ENCODE results near the gene DOK5. TPM values are rescaled to one million over a fixed set of nuclear protein-coding genes. Genes with fewer than 3 reads are reported as not detected.

The DOK5 gene
- total RNA-seq, 1 donor from 2014 or later = not detected

GRCh38 chr20:54650052-54650719 is 174.8 kb downstream of the DOK5 start:
- H3K36me3 ChIP-seq = no peaks in the 10 kb centered on the region
- intact Hi-C loops (cut with DNase I) = no loop called here
- H3K4me3 ChIP-seq = no peak overlapping the region
- no peak overlapping the region for H3K27ac ChIP-seq
- no peak for DNase-seq (ENCODE audit: low spot score in 2 of 2)
- no peaks in the 10 kb centered on the region for H3K27me3 ChIP-seq
- H3K4me1 ChIP-seq = no peaks in the 10 kb centered on the region
- no peaks in the 10 kb centered on the region for H3K9me3 ChIP-seq
- no peak for TF ChIP-seq CTCF (IDR thresholded peaks at IDR 0.05)

GRCh38 chr20:54651252-54651651 is 175.9 kb downstream of the DOK5 start:
- Histone ChIP-seq H3K27ac (no peak overlapping the region), H3K27me3 (no peaks in the 10 kb centered on the region), H3K4me1 (no peaks in the 10 kb centered on the region), H3K36me3 (no peaks in the 10 kb centered on the region), H3K4me3 (no peak overlapping the region), H3K9me3 (no peaks in the 10 kb centered on the region)
- intact Hi-C loops (cut with DNase I) = no loop called here
- DNase-seq (ENCODE audit: low spot score in 2 of 2) = no peak
- no peak for TF ChIP-seq CTCF (IDR thresholded peaks at IDR 0.05)

- H3K9me3 ChIP-seq = no peaks in the 10 kb centered on the region
- intact Hi-C loops (cut with DNase I) = no loop called here
- no peak for DNase-seq (ENCODE audit: low spot score in 2 of 2)
- no peak for TF ChIP-seq CTCF (IDR thresholded peaks at IDR 0.05)
- H3K27ac ChIP-seq = no peak overlapping the region
- no peaks in the 10 kb centered on the region for H3K27me3 ChIP-seq
- H3K4me1 ChIP-seq = no peaks in the 10 kb centered on the region
- no peaks in the 10 kb centered on the region for H3K36me3 ChIP-seq
- no peak overlapping the region for H3K4me3 ChIP-seq
Measured at GRCh38 chr20:54654450-54654849, 179.1 kb downstream of the DOK5 start.

GRCh38 chr20:54657268-54657826 is 182.0 kb downstream of the DOK5 start:
- intact Hi-C loops (cut with DNase I) = no loop called here
- Histone ChIP-seq H3K9me3 (no peaks in the 10 kb centered on the region), H3K27me3 (no peaks in the 10 kb centered on the region), H3K4me1 (no peaks in the 10 kb centered on the region), H3K27ac (no peak overlapping the region), H3K4me3 (no peak overlapping the region), H3K36me3 (no peaks in the 10 kb centered on the region)
- no peak for DNase-seq (ENCODE audit: low spot score in 2 of 2)
- TF ChIP-seq CTCF (IDR thresholded peaks at IDR 0.05) = no peak

GRCh38 chr20:54658525-54658924 is 183.1 kb downstream of the DOK5 start:
- Histone ChIP-seq H3K9me3 (no peaks in the 10 kb centered on the region), H3K27ac (no peak overlapping the region), H3K4me1 (no peaks in the 10 kb centered on the region), H3K27me3 (no peaks in the 10 kb centered on the region), H3K4me3 (no peak overlapping the region), H3K36me3 (no peaks in the 10 kb centered on the region)
- TF ChIP-seq CTCF (IDR thresholded peaks at IDR 0.05) = no peak
- intact Hi-C loops (cut with DNase I) = no loop called here
- DNase-seq (ENCODE audit: low spot score in 2 of 2) = no peak
